ENCODE data around the gene CEP112.

Gene CEP112

GRCh38 chr17:65617496-65617895, 574.4 kb downstream of the CEP112 start:
- no peak for DNase-seq (ENCODE audit: low read depth)
- no peak for TF ChIP-seq CTCF (IDR thresholded peaks at IDR 0.05; ENCODE audit: control insufficient read depth, extremely low read depth, insufficient read depth)
- no peak overlapping the region for H3K4me3 ChIP-seq (ENCODE audit: low read depth, low read length)

GRCh38 chr17:65609749-65610148, 582.2 kb downstream of the CEP112 start:
- TF ChIP-seq CTCF (IDR thresholded peaks at IDR 0.05; ENCODE audit: control insufficient read depth, extremely low read depth, insufficient read depth): no peak

GRCh38 chr17:65609286-65609685, 582.6 kb downstream of the CEP112 start:
- H3K4me3 ChIP-seq (ENCODE audit: low read depth, low read length): no peak overlapping the region
- TF ChIP-seq CTCF (IDR thresholded peaks at IDR 0.05; ENCODE audit: control insufficient read depth, extremely low read depth, insufficient read depth): no peak
- DNase-seq (ENCODE audit: low read depth): no peak

More at GRCh38 chr17:65609749-65610148, 582.2 kb downstream of the CEP112 start:
- DNase-seq (ENCODE audit: low read depth): peak; percentile 84
- H3K4me3 ChIP-seq (ENCODE audit: low read depth, low read length): no peak overlapping the region

GRCh38 chr17:65604070-65604469, 587.9 kb downstream of the CEP112 start:
- no peak for TF ChIP-seq CTCF (IDR thresholded peaks at IDR 0.05; ENCODE audit: control insufficient read depth, extremely low read depth, insufficient read depth)
- H3K4me3 ChIP-seq (ENCODE audit: low read depth, low read length): no peak overlapping the region
- DNase-seq (ENCODE audit: low read depth): no peak

- TF ChIP-seq CTCF (IDR thresholded peaks at IDR 0.05; ENCODE audit: control insufficient read depth, extremely low read depth, insufficient read depth): no peak
- H3K4me3 ChIP-seq (ENCODE audit: low read depth, low read length): no peak overlapping the region
- no peak for DNase-seq (ENCODE audit: low read depth)
Observed at GRCh38 chr17:65601881-65602280, 590.1 kb downstream of the CEP112 start.

- no peak for DNase-seq (ENCODE audit: low read depth)
- TF ChIP-seq CTCF (IDR thresholded peaks at IDR 0.05; ENCODE audit: control insufficient read depth, extremely low read depth, insufficient read depth): no peak
- no peak overlapping the region for H3K4me3 ChIP-seq (ENCODE audit: low read depth, low read length)
Observed at GRCh38 chr17:65601145-65601544, 590.8 kb downstream of the CEP112 start.

GRCh38 chr17:65600518-65600917, 591.4 kb downstream of the CEP112 start:
- no peak for TF ChIP-seq CTCF (IDR thresholded peaks at IDR 0.05; ENCODE audit: control insufficient read depth, extremely low read depth, insufficient read depth)
- DNase-seq (ENCODE audit: low read depth): no peak
- no peak overlapping the region for H3K4me3 ChIP-seq (ENCODE audit: low read depth, low read length)
